ENCODE measurements around the gene BIRC5. TPM values are rescaled to one million over a fixed set of nuclear protein-coding genes. Genes with fewer than 3 reads are reported as not detected.

Gene BIRC5
- polyA plus RNA-seq, 1 experiment = 15.3 TPM

- H3K9me3 ChIP-seq (ENCODE audit: control insufficient read depth, insufficient read depth, low read length) = no peaks in the 10 kb centered on the region; the same call in 1 of the 2 replicates
- peaks cover 18% of the 10 kb centered on the region for H3K27me3 ChIP-seq (ENCODE audit: control insufficient read depth, insufficient read depth, low read length)
- ChIA-PET POLR2A (no interaction called here), CTCF (interaction anchor here (3.0 kb wide), 1 partner anchor 13 kb away, joined by 17 read pairs; no protein-coding TSS in a partner anchor)
- no peak for TF ChIP-seq CTCF (IDR thresholded peaks at IDR 0.05; ENCODE audit: low read depth, low read length)
- no peak for DNase-seq (ENCODE audit: low read depth, low spot score)
- no peak overlapping the region for H3K27ac ChIP-seq (ENCODE audit: low read depth, low read length)
- no peak overlapping the region for H3K4me3 ChIP-seq (ENCODE audit: low read depth, low read length)
Measured at GRCh38 chr17:78237401-78238012, 23.5 kb downstream of the BIRC5 start.

- H3K4me3 ChIP-seq (ENCODE audit: low read depth, low read length) = no peak overlapping the region
- no peaks in the 10 kb centered on the region for H3K9me3 ChIP-seq (ENCODE audit: control insufficient read depth, insufficient read depth, low read length)
- peaks cover 6% of the 10 kb centered on the region for H3K27me3 ChIP-seq (ENCODE audit: control insufficient read depth, insufficient read depth, low read length)
- TF ChIP-seq CTCF (IDR thresholded peaks at IDR 0.05; ENCODE audit: low read depth, low read length) = no peak
- no peak overlapping the region for H3K27ac ChIP-seq (ENCODE audit: low read depth, low read length)
- POLR2A ChIA-PET = interaction anchor here (0.5 kb wide), 1 partner anchor 23 kb away, joined by 7 read pairs; no protein-coding TSS in a partner anchor
- CTCF ChIA-PET = interaction anchor here (1.1 to 3.0 kb wide), 2 partner anchors 12 to 52 kb away, joined by 3 to 17 read pairs; partner anchors contain the start of gene TK1
- no peak for DNase-seq (ENCODE audit: low read depth, low spot score)
Measured at GRCh38 chr17:78238823-78239488, 24.9 kb downstream of the BIRC5 start.

- ChIA-PET POLR2A (interaction anchor here (0.5 kb wide), 1 partner anchor 24 kb away, joined by 7 read pairs; no protein-coding TSS in a partner anchor), CTCF (interaction anchor here (3.0 kb wide), 1 partner anchor 11 kb away, joined by 17 read pairs; no protein-coding TSS in a partner anchor)
- H3K27ac ChIP-seq (ENCODE audit: low read depth, low read length) = no peak overlapping the region
Measured at GRCh38 chr17:78239489-78239931, 25.5 kb downstream of the BIRC5 start.

GRCh38 chr17:78240012-78240655 is 26.1 kb downstream of the BIRC5 start:
- Histone ChIP-seq H3K27me3 (ENCODE audit: control insufficient read depth, insufficient read depth, low read length) (peaks cover 6% of the 10 kb centered on the region), H3K27ac (ENCODE audit: low read depth, low read length) (no peak overlapping the region), H3K4me3 (ENCODE audit: low read depth, low read length) (no peak overlapping the region), H3K9me3 (ENCODE audit: control insufficient read depth, insufficient read depth, low read length) (no peaks in the 10 kb centered on the region)
- CTCF ChIA-PET = interaction anchor here (1.0 to 3.0 kb wide), 3 partner anchors 9 to 11 kb away, joined by 5 to 17 read pairs (median 12); no protein-coding TSS in a partner anchor
- DNase-seq (ENCODE audit: low read depth, low spot score) = no peak
- TF ChIP-seq CTCF (IDR thresholded peaks at IDR 0.05; ENCODE audit: low read depth, low read length) = no peak
- POLR2A ChIA-PET = no interaction called here

More at GRCh38 chr17:78239489-78239931, 25.5 kb downstream of the BIRC5 start:
- TF ChIP-seq CTCF (IDR thresholded peaks at IDR 0.05; ENCODE audit: low read depth, low read length) = no peak
- H3K9me3 ChIP-seq (ENCODE audit: control insufficient read depth, insufficient read depth, low read length) = no peaks in the 10 kb centered on the region
- H3K4me3 ChIP-seq (ENCODE audit: low read depth, low read length) = no peak overlapping the region
- DNase-seq (ENCODE audit: low read depth, low spot score) = no peak
- H3K27me3 ChIP-seq (ENCODE audit: control insufficient read depth, insufficient read depth, low read length) = peaks cover 6% of the 10 kb centered on the region
